BJ (cell line): Measurements from ENCODE around the gene ATP13A3. TPM values are rescaled to one million over a fixed set of nuclear protein-coding genes. Genes with fewer than 3 reads are reported as not detected.

Experiments used
- CTCF ChIA-PET: fragments of 350-600 bp; formaldehyde crosslinking; extraction: SDS; loops from one replicate; lab custom pipeline; 2021; ENCODE audit warnings: antibody characterized with exemption, inconsistent platforms; lab: Yijun Ruan, JAX
- POLR2A ChIA-PET: fragments of 300-600 bp; sonication (Branson Sonifier 250); formaldehyde crosslinking; extraction: SDS; loops from one replicate; lab custom pipeline; 2021; ENCODE audit warnings: antibody characterized with exemption; lab: Charles Lee
- DNase-seq: peaks from one replicate; pipeline ENCODE4 v3.0.0-alpha.2; 2011; ENCODE audit warnings: low read depth
- H3K27me3 ChIP-seq: 2 replicates; pipeline ENCODE4 v1.6.0; 2011; ENCODE audit warnings: low read length; ENCODE audit not compliant: control insufficient read depth, insufficient read depth
- H3K36me3 ChIP-seq: 2 replicates; pipeline ENCODE4 v1.5.1; 2011; ENCODE audit warnings: low read length; ENCODE audit not compliant: control insufficient read depth, insufficient read depth
- H3K4me3 ChIP-seq: 2 replicates; pipeline ENCODE4 v1.5.1; 2011; ENCODE audit warnings: low read depth, mild to moderate bottlenecking, control low read depth, low read length
- CTCF ChIP-seq: IDR thresholded peaks from 2 replicates; pipeline ENCODE4 v1.5.1; 2011; ENCODE audit warnings: low read depth, mild to moderate bottlenecking, control low read depth, inconsistent platforms, low read length, moderate library complexity; ENCODE audit not compliant: insufficient read depth
- polyA plus RNA-seq: library from polyadenylated mRNA; depleted of rRNA; stranded (reverse); fragments of >200 nt; gene quantifications from 2 replicates; pipeline ENCODE4 v1.2.3, GENCODE V29; 2011

The ATP13A3 gene
- polyA plus RNA-seq, 1 experiment = 47.1 TPM

- Histone ChIP-seq H3K36me3 (no peaks in the 10 kb centered on the region), H3K27me3 (peaks cover 2% of the 10 kb centered on the region), H3K4me3 (no peak overlapping the region)
- POLR2A ChIA-PET = no interaction called here
- CTCF ChIA-PET = interaction anchor here (1.1 to 3.2 kb wide), 5 partner anchors 9 to 38 kb away, joined by 3 to 16 read pairs (median 3); no protein-coding TSS in a partner anchor
- DNase-seq = no peak
- TF ChIP-seq CTCF = no peak
Observed at GRCh38 chr3:194368918-194369317, 117.9 kb downstream of the ATP13A3 start.

- peak; percentile 69 for DNase-seq
- peaks cover 2% of the 10 kb centered on the region for H3K27me3 ChIP-seq
- POLR2A ChIA-PET = no interaction called here
- no peak overlapping the region for H3K4me3 ChIP-seq
- TF ChIP-seq CTCF = no peak
- CTCF ChIA-PET = interaction anchor here (0.6 to 3.2 kb wide), 6 partner anchors 10 to 1539 kb away, joined by 3 to 16 read pairs (median 3); no protein-coding TSS in a partner anchor
- no peaks in the 10 kb centered on the region for H3K36me3 ChIP-seq
Observed at GRCh38 chr3:194367992-194368841, 118.6 kb downstream of the ATP13A3 start.

GRCh38 chr3:194365978-194366490 is 120.8 kb downstream of the ATP13A3 start:
- no peak for DNase-seq
- H3K36me3 ChIP-seq = no peaks in the 10 kb centered on the region
- no peak for TF ChIP-seq CTCF
- ChIA-PET CTCF (interaction anchor here (1.2 to 6.8 kb wide), 3 partner anchors 17 to 30 kb away, joined by 3 to 37 read pairs (median 4); no protein-coding TSS in a partner anchor), POLR2A (no interaction called here)
- H3K27me3 ChIP-seq = peaks cover 2% of the 10 kb centered on the region
- H3K4me3 ChIP-seq = no peak overlapping the region

GRCh38 chr3:194365526-194365925 is 121.3 kb downstream of the ATP13A3 start:
- Histone ChIP-seq H3K27me3 (peaks cover 2% of the 10 kb centered on the region), H3K36me3 (no peaks in the 10 kb centered on the region), H3K4me3 (no peak overlapping the region)
- no peak for DNase-seq
- ChIA-PET POLR2A (no interaction called here), CTCF (interaction anchor here (1.2 to 6.8 kb wide), 3 partner anchors 18 to 31 kb away, joined by 3 to 37 read pairs (median 4); no protein-coding TSS in a partner anchor)
- TF ChIP-seq CTCF = no peak
